SW 1271 (cell line): ENCODE data around the gene PSTPIP1.
"Not testable (repeated sequence)": the region's sequence is repeated elsewhere in the genome, so short reads cannot be mapped to it uniquely, and the experiment has no call there.

Experiments used
- DNase-seq, 2 experiments: peaks; one replicate each; lab custom pipeline; 2025; lab: John Stamatoyannopoulos, UW

PSTPIP1 gene

DNA sequence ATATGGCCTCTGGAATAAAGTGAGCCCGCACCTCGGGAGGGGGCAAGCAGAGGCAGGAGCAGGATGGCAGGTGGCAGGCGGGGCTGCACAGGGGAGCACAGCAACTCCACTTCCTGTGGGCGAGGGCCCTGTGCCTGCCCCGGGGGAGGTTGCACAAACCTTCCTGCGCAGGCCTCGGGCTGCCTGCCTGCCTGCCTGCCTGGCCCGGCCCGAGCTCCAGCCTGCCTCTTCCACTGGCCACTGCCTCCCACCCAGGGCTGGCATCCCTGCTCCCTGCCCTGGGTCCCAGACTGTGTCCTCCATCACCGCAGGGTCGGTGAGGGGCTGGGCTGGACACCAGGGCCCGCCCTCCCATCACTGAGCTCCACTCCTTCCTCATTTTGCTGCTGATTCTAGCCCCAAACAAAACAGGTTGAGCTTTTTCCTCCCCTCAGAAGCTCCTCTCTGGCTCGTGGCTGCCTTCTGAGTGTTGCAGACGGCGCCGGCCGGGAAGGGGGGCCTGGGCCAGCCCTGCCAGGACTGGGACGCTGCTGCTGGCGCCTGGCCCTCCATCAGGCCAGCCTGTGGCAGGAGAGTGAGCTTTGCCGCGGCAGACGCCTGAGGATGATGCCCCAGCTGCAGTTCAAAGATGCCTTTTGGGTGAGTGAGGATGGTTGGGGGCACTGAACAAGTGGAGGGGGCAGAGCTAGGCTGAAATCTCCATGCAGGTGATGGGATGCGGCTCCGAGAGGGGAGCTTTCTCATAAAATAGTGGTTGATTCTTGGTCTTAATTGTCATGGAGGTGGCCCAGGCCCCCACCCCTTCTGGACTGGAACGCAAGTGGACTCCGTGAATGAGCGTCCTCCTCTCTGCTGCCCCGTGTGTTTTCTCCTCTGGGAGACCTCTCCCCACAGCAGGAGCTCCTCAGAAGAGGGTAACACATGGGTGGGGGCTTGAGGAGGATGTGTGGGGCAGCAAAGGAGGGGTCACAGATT is at the start of gene PSTPIP1:
Gene PSTPIP1 (plus strand): TSS at position 156 of the 975 bp plus-strand sequence. CDS start 448 bp downstream, at position 604.
- no peak for DNase-seq

DNA sequence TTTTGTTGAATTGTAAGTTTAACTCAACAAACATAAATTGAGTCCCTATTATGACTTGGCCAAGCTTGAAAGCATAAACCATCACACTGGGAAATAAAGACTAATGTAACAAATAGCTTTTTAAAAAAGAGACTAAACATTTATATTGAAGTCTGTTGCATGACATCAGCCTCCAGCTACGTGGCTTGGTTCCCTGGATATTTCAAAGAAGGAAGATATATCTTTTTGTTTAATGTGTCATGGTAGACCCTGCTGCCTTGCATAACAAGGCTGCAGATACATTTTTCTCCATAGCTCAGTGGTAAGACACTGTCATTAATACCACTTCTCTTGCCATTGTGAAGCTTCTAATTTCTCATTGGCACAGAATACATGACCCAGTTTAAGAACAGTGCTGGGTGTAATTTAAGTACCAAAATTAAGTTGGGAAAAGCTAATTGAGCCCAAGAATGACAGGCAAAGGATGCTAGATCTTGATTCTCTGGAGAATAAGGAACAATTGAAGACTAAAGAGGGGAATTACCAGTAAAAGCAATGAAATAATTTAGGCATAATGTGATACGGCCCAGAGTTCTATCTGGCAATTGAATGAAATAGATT is 49.3 kb upstream of the PSTPIP1 start:
- DNase-seq, result no peak

DNA sequence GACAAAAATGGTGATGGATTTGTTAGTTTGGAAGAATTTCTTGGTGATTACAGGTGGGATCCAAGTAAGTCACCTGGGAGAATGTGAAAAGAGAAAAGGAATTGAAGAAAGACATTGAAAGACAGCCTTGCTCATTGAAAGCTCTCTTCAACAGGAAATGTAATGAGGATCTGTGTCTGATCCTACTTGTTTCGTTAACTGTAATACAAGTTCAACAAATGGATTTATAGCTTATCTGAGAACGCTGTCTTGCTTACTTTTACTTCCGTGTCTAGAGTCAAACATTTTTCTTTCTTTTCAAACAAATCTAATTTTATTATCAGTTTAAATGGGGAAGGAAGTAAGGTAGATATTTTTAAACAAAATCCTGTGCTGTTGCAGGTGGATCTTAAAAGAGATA is 47.5 kb upstream of the PSTPIP1 start:
- no peak for DNase-seq

DNA sequence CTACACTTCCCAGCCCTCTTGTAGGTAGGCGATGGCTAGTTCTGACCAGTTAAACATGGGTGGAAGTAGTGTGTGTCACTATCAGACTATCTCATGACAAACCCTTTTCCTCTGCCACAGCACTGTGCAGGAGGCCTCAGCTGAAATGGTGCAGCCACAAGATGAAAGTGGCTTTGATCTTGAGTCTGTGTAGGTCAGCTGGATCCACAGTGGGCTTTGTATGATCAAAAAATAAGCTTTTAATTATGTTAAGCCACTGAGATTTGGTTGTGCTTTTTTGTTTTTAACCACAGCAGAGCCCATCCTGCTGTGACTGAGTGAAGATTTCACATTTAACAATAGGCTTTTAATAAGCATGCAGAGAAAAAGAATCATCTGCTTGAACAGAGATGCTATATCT is 43.7 kb upstream of the PSTPIP1 start:
- DNase-seq, result no peak

DNA sequence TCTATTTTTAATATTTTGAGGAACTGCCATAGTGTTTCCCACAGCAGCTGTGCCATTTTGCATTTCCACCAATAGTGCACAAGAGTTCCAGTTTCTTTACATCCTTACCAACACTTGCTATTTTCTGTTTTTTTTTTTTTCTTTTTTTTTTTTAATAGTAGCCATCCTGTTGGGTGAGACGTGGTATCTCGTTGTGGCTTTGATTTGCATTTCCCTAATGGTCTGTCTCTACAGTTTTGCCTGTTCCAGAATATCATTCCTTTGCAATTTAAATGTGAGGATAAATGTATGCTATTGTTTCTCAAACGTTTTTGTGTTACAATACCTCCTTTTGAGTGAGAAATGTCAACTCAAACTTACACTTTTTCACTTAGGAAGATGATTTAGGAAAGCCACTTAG is 41.0 kb upstream of the PSTPIP1 start:
- DNase-seq, result no peak

DNA sequence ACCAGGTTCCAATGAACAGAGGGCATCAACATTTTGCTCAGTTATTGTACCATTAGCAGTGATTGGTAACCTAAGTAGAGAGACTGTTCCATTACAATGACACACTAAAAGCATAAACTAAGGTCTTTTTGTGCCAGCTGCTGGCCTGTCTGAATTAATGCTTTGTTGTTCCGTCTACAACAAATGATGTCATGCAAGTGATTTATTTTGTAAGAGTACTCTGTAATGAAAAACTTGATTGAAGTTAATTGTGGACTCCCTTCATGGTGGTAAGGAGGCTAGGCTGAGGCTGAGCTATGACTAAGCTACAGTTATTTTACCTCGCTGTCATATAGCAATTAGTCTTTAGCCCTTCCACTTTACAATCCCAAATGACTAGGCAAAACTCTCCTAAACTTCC is 40.2 kb upstream of the PSTPIP1 start:
- no peak for DNase-seq

DNA sequence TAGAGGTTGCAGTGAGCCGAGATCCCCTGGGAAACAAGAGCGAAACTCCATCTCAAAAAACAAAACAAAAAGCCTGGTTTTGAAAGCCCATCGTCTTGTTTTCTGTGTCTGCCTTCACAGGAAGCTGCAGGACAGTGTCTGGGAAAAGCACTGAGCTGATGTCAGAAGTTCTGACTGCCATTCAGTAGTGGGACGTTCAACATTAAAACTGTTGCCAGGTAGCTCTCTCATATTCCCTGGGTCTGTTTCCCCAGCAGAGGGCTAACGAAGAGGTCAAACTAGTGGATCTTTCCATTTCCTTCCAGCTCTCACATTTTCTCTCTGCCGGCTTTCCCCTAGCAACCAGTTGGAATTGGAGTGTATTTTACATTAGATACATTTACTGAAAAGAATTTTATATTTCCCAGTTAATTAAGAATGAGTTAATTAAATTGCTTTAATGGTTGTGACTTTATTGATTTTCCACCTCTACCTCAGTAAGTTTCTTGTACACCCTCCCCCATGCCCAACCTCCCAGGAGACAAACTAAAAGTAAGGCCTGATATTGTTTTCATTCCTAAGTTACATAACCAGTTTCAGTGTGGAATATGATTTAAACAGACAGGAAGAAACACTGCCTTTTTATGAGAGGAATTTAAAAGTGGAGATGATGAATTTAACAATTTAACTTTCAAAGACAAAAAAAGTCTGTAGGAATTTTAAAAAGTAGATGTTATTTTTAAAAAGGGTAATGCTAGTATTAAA is 33.5 kb upstream of the PSTPIP1 start:
- no peak for DNase-seq

DNA sequence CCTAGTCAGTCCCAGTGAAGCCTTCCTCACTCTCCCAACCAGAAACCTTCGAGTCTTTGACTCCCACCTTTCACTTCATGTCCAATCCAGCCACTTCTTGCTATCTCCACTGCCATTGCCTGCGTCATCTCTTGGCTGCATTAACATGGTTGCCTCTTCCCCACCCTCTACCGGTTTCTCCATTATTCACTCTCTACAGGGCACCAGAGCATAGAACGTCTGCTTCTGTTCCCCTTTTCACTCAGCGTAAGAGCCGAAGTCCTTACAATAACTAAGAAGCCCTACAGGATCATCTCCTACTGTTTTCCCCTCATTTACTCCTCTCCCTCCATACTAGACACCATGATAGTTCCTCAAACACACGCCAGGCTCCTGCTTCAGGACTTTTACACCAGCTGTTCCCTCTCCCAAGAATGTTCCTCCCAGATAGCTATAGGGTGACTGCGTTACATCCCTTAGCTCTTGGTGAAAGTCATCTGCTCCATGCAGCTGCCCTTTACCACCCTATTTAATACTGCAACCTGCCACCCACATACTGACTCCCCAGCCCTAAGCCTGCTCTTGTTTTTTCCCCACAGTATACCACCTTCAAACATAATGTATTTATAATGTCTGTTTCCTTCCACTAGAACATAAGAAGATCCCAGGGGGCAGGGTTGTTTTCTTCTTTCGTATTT is 32.5 kb upstream of the PSTPIP1 start:
- DNase-seq, result no peak

DNA sequence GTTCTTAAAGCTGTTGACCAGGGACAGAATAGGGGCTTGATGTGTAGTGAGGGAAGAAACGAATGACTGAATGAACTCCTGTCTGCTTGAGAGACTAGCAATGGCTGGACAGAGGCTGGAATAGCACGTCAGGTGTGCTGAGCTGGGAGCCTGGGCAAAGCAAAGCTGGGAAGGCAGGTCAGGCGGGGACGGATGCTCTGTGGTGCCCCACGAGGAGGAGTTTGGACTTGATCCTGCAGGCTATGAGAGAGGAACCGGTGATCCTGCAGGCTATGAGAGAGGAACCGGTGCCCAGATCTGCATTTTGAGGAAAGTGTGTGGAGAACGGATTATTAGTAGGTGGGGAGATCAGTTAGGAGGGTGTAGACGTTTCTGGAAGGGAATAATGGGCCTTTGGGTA is 31.3 kb upstream of the PSTPIP1 start:
- no peak for DNase-seq

DNA sequence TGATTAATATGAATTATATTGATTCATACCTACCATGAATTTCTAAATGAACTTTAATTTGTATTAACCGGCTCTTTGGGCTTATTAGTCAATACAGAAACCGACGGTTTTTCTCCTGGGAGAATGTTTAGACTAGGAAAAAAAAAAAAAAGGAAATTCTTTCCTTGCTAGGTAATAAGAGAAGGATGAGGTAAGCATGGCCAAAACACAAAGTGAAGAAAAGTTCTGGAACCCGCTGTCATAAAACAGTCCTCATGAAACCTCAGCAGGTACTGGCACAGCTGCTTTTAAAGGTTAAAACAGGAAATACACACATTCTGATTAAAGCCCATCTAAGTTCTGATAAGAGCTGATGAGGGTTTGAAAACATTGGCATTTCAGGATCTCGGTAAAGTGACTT is 30.8 kb upstream of the PSTPIP1 start:
- no peak for DNase-seq

DNA sequence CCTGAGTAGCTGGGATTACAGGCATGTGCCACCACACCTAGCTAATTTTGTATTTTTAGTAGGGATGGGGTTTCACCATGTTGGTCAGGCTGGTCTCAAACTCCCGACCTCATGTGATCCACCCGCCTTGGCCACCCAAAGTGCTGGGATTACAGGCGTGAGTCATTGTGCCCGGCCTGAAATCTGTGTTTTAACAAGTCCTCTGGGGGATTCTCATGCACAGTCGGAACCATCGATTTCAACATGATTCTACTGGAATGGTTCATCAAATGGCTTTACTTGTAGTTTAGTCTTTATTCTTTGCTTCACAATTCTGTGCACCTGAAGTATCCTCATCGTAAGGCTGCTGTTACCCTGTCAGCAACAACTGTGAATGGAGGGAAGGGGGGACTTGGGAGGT is 28.9 kb upstream of the PSTPIP1 start:
- not testable (repeated sequence) for DNase-seq

DNA sequence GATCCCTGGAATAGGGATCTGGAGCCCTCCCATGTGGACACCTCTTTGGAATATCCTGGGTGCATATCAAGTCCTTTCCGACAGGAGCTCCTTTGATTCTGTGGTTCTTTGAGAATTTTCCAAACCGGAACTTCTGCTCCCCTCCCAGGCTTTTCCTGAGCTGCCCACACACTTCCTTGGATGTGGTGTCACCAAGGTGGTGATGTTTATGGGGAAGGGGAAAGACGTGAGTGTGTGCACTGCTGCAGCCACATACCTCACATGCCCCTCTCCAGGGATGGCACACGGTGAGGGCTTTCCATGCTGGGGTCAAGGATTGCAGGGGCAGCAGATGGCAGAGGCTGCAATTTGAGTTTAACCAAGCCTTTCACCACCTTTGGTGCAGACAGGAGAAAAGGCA is 27.9 kb upstream of the PSTPIP1 start:
- DNase-seq, result no peak

DNA sequence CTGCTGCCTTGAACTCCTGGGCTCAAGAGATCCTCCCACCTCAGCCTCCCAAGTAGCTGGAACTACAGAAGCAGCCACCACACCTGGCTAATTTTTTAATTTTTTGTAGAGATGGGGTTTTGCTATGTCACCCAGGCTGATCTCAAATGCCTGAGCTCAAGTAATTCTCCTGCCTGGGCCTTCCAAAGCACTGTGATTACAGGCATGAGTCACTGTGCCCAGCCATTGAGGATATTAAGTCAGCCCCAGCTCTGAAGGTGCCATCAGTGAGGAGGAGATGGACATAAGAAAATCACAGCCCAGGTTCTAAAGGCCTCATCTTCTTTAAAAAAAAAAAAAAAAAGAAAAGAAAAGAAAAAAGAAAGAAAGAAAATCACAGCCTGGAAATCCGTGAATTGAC is 26.6 kb upstream of the PSTPIP1 start:
- no peak for DNase-seq

DNA sequence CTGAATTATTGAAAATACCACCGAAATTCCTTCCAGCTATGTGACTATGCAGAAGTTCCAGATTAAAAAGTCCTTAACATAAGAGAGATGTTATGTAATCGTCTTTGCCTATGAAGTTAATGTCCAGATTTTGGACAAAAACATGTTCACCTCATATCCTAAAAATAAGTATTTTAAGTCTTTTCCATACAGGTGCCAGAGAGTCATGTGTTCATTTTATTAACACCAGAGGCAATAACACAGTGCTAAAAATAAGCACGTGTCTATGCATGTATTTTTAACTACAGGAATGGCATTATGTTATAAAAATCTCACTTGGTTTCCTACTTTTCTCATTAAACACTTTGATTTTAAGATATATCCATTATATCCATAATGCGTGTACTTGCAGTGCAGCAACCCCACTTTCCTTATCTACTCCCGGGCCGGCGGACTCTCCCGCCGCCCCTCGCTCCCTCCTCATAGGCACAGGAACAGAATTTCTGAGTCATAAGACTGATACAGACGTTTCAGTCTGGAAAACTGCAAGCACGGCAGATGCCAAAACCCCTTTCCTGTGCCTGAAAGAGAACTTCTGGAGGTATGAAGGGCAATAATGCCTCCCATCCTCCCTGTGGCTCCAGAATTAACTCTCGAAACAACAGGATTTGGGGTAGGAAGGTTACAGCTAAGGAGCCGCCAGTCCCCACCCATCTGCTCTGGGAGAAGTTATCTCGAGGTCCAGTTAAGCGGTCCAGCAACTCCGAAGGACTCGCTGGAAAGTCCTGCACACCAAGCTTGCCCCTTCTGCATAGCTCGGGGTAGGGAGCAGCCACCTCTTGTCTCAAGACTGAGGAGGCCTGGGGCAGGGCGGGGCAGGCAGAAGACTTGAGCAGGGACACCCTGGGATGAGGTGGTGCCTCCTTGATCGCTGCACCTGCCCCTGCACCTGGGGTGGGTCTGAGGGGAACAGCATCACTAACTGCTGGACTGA is 22.3 kb upstream of the PSTPIP1 start:
- no peak for DNase-seq

DNA sequence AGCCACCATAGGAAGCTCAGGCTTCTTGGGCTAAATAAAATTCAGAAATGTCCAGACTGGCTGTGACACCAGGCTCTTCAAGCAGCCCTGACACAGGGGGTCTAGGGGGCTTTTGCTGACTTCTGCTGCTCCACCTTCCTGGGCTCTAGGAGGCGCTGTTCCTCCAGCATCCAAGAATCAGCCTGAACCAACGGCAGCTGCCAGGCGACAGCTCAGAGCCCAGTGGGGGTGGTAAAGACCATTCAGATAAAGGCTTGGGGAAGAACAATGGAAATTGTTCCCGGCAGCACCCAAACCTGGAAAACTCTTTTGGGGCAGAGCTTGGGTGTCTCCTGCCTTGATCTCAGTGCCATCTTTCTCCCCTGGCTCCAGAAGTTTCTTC is 21.6 kb upstream of the PSTPIP1 start:
- DNase-seq, result no peak

DNA sequence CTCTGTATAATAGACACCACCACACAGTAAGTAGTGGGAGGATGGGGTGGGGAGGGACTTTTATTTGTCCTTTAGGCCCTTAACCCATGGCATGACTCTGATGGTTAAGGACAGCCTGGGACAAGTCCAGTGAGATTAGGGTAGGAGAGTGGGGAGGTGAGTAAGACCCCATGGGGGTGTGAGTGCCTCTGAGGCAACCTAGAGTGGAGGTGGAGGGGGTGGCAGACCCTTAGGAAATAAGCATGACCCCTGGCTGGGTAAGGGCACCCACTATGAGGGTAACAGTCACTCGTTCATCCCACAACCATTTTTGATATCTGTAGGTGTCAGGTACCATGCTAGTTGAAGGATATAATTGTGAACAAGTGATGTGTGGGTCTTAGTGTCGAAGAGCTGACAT is 21.0 kb upstream of the PSTPIP1 start:
- DNase-seq, result no peak

DNA sequence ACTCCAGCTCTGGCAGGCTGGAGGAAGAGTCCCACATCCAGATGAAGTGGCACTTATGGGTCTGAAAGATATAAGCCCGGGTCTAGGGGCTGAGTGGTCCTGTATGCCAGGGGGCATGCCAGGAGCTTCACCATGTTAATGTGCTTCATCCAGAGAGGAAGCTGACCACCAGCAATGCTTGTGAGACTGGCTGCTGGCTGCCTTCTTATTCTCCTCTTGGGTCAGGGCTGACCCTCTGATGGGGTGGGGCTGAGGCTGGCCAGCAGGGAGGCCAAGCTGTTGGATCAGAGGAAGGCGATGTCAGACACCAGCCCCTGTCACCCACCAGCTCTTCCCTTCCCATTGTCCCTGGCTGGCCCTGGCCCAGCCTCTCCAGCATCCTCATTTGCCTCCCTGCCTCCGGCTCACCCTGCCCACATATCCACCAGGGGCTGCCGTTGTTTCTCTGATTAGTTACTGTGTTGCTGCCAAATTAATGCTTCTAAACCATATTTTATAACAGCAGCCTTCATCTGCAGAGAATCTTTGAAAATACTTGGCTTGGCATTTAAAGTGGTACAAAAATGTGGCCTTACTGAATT is 20.4 kb upstream of the PSTPIP1 start:
- no peak for DNase-seq

DNA sequence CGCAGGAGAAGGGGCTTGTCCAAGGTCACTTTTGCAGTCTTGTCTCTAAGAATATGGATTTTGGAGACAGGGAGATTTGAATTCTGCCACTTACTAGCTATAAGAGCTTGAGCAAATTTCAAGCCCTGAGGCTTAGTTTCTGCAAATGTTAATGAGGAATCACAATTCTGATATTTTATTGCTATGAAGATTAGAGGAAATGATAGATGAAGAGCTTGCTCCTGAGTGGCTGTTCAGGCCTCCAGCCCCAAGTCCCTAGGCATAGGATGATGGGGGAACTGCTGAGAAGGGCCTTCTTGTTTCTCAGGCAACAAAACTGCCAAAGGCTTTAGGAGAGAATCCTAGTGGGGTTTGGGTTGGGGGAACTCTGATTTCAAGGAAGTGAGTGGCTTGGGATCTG is 18.8 kb upstream of the PSTPIP1 start:
- DNase-seq, result no peak

DNA sequence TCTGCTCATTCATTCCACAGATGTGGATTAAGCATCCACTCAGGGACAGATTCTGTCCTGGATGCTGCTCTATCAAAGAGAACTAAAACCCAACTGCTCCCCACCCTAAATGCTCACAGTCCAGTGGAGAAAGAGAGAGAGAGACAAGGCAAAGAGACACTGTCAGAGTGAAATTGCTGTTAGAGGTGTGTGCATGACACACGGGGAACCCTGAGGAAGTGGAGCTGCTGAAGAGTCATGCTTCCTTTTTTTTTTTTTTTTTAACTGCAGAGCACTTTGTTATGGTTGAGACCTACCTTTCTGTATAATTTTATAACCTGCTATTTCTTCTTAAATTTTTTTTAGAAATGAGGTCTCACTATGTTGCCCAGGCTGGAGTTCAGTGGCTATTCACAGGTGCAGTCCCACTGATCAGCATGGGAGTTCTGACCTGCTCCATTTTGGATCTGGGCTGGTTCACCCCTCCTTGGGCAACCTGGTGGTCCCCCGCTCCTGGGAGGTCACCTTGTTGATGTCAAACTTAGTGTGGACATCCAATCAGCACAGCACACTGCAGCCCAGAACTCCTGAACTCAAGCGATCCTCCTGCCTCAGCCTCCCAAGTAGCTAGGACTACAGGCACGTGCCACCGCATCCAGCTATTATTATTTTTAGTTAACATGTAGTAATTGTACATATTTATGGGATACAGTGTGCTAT is 18.2 kb upstream of the PSTPIP1 start:
- DNase-seq, result no peak
